ENCODE results near the gene LRIT1.

The LRIT1 gene

DNA sequence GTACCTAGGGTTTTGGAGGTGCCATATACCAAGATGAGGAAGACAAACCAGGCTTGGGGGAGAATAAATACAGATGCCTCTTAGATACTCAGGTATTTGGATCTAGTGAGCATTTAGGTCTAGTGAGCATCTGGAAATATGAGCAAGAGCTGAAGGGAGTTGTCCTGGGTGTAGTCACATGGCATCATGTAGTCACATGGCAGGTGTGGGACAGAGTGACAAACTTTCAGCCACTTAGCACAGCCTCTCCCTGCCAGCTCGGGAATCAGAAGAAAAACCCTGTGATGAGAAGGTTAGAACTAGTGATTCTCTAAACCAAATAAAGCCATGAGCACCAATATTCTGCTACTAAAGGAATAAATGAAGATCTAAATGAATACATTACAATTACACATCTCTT lies 27.8 kb upstream of the LRIT1 start:
- Histone ChIP-seq H3K4me3 (ENCODE audit: low read length) (no peak overlapping the region), H2AFZ (ENCODE audit: low read depth, low read length) (no peak overlapping the region)
- TF ChIP-seq, protein P1, sequence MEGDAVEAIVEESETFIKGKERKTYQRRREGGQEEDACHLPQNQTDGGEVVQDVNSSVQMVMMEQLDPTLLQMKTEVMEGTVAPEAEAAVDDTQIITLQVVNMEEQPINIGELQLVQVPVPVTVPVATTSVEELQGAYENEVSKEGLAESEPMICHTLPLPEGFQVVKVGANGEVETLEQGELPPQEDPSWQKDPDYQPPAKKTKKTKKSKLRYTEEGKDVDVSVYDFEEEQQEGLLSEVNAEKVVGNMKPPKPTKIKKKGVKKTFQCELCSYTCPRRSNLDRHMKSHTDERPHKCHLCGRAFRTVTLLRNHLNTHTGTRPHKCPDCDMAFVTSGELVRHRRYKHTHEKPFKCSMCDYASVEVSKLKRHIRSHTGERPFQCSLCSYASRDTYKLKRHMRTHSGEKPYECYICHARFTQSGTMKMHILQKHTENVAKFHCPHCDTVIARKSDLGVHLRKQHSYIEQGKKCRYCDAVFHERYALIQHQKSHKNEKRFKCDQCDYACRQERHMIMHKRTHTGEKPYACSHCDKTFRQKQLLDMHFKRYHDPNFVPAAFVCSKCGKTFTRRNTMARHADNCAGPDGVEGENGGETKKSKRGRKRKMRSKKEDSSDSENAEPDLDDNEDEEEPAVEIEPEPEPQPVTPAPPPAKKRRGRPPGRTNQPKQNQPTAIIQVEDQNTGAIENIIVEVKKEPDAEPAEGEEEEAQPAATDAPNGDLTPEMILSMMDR (IDR thresholded peaks at IDR 0.05; ENCODE audit: low read depth, low read length): no peak
- no peak for TF ChIP-seq EZH2phosphoT487 (IDR thresholded peaks at IDR 0.05; ENCODE audit: low read depth)

DNA sequence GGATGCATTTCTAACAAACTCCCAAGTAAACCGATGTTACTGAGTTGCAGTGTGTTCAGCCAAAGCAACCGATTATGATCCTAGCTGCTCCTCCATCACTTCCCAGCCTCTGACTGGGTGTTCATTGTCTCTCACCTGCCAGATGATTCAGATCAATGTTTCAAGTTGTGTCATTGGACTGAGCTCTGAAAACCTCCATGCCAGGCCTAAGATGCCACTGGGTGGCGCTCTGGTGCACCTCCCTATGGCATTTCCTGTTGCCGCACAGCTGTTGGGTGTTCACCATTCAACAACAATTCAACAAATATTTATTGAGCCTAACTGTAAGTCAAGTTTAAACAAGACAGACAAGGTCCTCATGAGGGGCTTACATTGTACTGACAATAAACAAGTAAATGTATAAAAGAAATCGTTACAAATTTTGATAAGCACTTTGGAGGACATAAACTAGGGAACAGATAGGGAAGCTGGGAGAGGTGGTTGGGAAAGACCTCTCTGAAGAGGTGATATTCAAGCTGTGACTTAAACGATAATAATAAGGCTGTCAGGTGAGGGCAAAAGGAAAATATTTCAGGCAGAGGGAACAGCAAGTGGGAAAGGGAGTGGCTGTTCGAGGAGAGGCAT lies 26.3 kb upstream of the LRIT1 start:
- Histone ChIP-seq H3K4me1 (ENCODE audit: low read length) (peaks cover 15% of the 10 kb centered on the region), H3K27me3 (ENCODE audit: low read depth, low read length) (peaks cover 17% of the 10 kb centered on the region), H3K27ac (ENCODE audit: low read length) (no peak overlapping the region), H3K4me2 (ENCODE audit: low read length) (peak overlapping the region; percentile 40), H3K79me2 (ENCODE audit: low read length) (no peaks in the 10 kb centered on the region), H4K20me1 (ENCODE audit: insufficient read depth, low read length) (no peaks in the 10 kb centered on the region), H3K4me3 (ENCODE audit: low read length) (no peak overlapping the region; the same call in 1 of the 2 replicates), H3K9me3 (ENCODE audit: insufficient read depth, low read length) (no peaks in the 10 kb centered on the region), H3K9ac (ENCODE audit: low read length) (no peak overlapping the region), H3K36me3 (replicated peaks; ENCODE audit: low read depth, low read length) (no peaks in the 10 kb centered on the region), H2AFZ (ENCODE audit: low read depth, low read length) (no peak overlapping the region)
- TF ChIP-seq, protein P1 (IDR thresholded peaks at IDR 0.05; ENCODE audit: low read depth, low read length): peak; percentile 86
- no peak for TF ChIP-seq EZH2phosphoT487 (IDR thresholded peaks at IDR 0.05; ENCODE audit: low read depth)

More for the DNA sequence above, 27.8 kb upstream of the LRIT1 start:
- Histone ChIP-seq H3K27me3 (ENCODE audit: low read depth, low read length) (peaks cover 22% of the 10 kb centered on the region), H3K9ac (ENCODE audit: low read length) (no peak overlapping the region), H3K9me3 (ENCODE audit: insufficient read depth, low read length) (no peaks in the 10 kb centered on the region), H3K27ac (ENCODE audit: low read length) (no peak overlapping the region), H3K36me3 (replicated peaks; ENCODE audit: low read depth, low read length) (no peaks in the 10 kb centered on the region), H3K79me2 (ENCODE audit: low read length) (no peaks in the 10 kb centered on the region), H3K4me2 (ENCODE audit: low read length) (no peak overlapping the region), H3K4me1 (ENCODE audit: low read length) (peaks cover 15% of the 10 kb centered on the region), H4K20me1 (ENCODE audit: insufficient read depth, low read length) (no peaks in the 10 kb centered on the region)

DNA sequence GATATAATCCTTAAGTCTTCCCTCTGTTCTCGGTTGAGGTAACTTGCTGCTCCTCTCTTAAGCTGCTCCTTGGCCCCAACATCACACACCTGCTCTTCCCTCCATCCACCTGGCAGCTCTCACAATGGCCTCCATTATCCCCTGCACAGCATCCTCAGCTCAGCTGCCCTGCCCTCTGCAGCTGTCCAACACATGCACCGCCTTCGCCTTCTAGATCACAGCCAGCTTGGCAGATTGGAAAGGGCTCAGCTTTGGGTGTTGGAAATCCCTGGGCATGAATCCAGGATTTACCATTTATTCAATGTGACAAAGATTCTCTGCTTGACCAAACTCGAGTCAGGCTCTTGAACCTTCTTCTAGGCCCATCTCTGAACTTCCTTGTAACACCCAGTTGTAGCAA lies 24.1 kb upstream of the LRIT1 start:
- Histone ChIP-seq H3K4me3 (ENCODE audit: low read length) (no peak overlapping the region), H3K79me2 (ENCODE audit: low read length) (no peaks in the 10 kb centered on the region), H3K9ac (ENCODE audit: low read length) (no peak overlapping the region), H3K27ac (ENCODE audit: low read length) (no peak overlapping the region), H3K9me3 (ENCODE audit: insufficient read depth, low read length) (no peaks in the 10 kb centered on the region), H2AFZ (ENCODE audit: low read depth, low read length) (no peak overlapping the region), H3K36me3 (replicated peaks; ENCODE audit: low read depth, low read length) (no peaks in the 10 kb centered on the region), H4K20me1 (ENCODE audit: insufficient read depth, low read length) (no peaks in the 10 kb centered on the region), H3K4me2 (ENCODE audit: low read length) (no peak overlapping the region), H3K4me1 (ENCODE audit: low read length) (peaks cover 15% of the 10 kb centered on the region), H3K27me3 (ENCODE audit: low read depth, low read length) (peaks cover 17% of the 10 kb centered on the region)
- no peak for TF ChIP-seq EZH2phosphoT487 (IDR thresholded peaks at IDR 0.05; ENCODE audit: low read depth)
- TF ChIP-seq, protein P1 (IDR thresholded peaks at IDR 0.05; ENCODE audit: low read depth, low read length): no peak

- peak overlapping the region; percentile 45 for H3K4me2 ChIP-seq (ENCODE audit: low read length)
- no peak overlapping the region for H3K4me3 ChIP-seq (ENCODE audit: low read length)
- peaks cover 17% of the 10 kb centered on the region for H3K27me3 ChIP-seq (ENCODE audit: low read depth, low read length)
- peaks cover 15% of the 10 kb centered on the region for H3K4me1 ChIP-seq (ENCODE audit: low read length)
- H3K79me2 ChIP-seq (ENCODE audit: low read length): no peaks in the 10 kb centered on the region
- no peaks in the 10 kb centered on the region for H3K9me3 ChIP-seq (ENCODE audit: insufficient read depth, low read length)
- no peak overlapping the region for H3K27ac ChIP-seq (ENCODE audit: low read length)
- TF ChIP-seq EZH2phosphoT487 (IDR thresholded peaks at IDR 0.05; ENCODE audit: low read depth): no peak
- TF ChIP-seq, protein P1 (IDR thresholded peaks at IDR 0.05; ENCODE audit: low read depth, low read length): peak; percentile 85
- H4K20me1 ChIP-seq (ENCODE audit: insufficient read depth, low read length): no peaks in the 10 kb centered on the region
- no peaks in the 10 kb centered on the region for H3K36me3 ChIP-seq (replicated peaks; ENCODE audit: low read depth, low read length)
- H2AFZ ChIP-seq (ENCODE audit: low read depth, low read length): no peak overlapping the region
- no peak overlapping the region for H3K9ac ChIP-seq (ENCODE audit: low read length)
Measured at GRCh38 chr10:84264611-84265141, 23.3 kb upstream of the LRIT1 start.

Data from OCI-LY3 (cell line).